ENCODE measurements around the gene AHI1. TPM values are rescaled to one million over a fixed set of nuclear protein-coding genes. Genes with fewer than 3 reads are reported as not detected.
A peak's percentile ranks its signal among the peaks of the same experiment; 100 is the strongest.

The AHI1 gene
- total and polyA plus RNA-seq, 3 donors from 2014 or later = 33.9 to 93.1 (median 56.4) TPM

DNA sequence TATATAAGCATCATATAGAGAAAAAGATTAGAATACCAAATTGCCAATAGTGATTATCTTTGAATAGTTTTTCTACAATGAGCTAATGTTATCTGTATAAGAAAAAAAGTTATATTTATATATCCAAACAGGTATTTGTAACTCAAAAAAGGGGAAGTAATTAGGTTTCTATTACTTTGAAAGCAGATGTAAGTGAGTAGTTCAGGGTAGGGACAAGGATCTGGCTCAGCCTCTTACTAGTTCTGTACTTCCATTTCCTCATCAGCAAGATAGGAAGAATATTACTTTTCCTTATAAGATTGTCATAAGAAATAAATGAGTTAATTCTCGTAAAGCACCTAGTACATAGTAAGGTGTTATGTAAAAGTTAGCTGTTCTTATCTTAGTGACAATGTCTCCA is 32.2 kb downstream of the AHI1 start:
- Histone ChIP-seq H3K4me3 (no peak overlapping the region), H3K27me3 (no peaks in the 10 kb centered on the region), H3K9me3 (no peaks in the 10 kb centered on the region), H3K27ac (no peak overlapping the region), H3K4me1 (no peaks in the 10 kb centered on the region), H3K36me3 (ENCODE audit: low read depth, missing control alignments) (no peaks in the 10 kb centered on the region)
- TF ChIP-seq, protein P1, sequence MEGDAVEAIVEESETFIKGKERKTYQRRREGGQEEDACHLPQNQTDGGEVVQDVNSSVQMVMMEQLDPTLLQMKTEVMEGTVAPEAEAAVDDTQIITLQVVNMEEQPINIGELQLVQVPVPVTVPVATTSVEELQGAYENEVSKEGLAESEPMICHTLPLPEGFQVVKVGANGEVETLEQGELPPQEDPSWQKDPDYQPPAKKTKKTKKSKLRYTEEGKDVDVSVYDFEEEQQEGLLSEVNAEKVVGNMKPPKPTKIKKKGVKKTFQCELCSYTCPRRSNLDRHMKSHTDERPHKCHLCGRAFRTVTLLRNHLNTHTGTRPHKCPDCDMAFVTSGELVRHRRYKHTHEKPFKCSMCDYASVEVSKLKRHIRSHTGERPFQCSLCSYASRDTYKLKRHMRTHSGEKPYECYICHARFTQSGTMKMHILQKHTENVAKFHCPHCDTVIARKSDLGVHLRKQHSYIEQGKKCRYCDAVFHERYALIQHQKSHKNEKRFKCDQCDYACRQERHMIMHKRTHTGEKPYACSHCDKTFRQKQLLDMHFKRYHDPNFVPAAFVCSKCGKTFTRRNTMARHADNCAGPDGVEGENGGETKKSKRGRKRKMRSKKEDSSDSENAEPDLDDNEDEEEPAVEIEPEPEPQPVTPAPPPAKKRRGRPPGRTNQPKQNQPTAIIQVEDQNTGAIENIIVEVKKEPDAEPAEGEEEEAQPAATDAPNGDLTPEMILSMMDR (IDR thresholded peaks at IDR 0.05) = no peak
- TF ChIP-seq POLR2A (IDR thresholded peaks at IDR 0.05) = no peak
- no peak for DNase-seq
- intact Hi-C loops (cut with DNase I; ENCODE audit: low total_unique reads) = no loop called here
- 85 to 86% methylated on average over 1 of the region's 1 CpG for WGBS, 2 donors

DNA sequence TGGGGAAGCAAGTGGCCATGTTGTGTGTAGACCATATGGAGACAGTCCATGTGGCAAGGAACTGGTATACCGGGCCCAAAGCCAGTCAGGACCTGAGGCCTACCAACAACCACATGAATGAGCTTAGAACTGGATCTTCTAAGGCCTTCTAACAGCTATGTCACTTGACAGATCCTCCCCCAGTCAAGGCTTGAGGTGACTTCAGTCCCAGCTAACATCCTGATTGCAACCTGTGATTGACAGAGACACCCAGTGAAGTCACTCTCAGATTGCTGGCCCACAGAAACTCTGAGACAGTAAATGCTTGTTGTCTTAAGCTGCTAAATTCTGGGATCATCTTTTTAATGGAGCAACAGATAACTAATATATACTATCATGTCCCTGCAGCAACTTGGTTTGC is 32.9 kb downstream of the AHI1 start:
- Histone ChIP-seq H3K4me3 (no peak overlapping the region), H3K9me3 (no peaks in the 10 kb centered on the region), H3K27ac (no peak overlapping the region), H3K27me3 (no peaks in the 10 kb centered on the region), H3K36me3 (ENCODE audit: low read depth, missing control alignments) (no peaks in the 10 kb centered on the region), H3K4me1 (no peaks in the 10 kb centered on the region)
- WGBS, 2 donors = 89 to 92% methylated on average over 1 of the region's 1 CpG
- no peak for TF ChIP-seq POLR2A (IDR thresholded peaks at IDR 0.05)
- TF ChIP-seq, protein P1 (IDR thresholded peaks at IDR 0.05) = no peak
- DNase-seq = no peak
- intact Hi-C loops (cut with DNase I; ENCODE audit: low total_unique reads) = no loop called here

DNA sequence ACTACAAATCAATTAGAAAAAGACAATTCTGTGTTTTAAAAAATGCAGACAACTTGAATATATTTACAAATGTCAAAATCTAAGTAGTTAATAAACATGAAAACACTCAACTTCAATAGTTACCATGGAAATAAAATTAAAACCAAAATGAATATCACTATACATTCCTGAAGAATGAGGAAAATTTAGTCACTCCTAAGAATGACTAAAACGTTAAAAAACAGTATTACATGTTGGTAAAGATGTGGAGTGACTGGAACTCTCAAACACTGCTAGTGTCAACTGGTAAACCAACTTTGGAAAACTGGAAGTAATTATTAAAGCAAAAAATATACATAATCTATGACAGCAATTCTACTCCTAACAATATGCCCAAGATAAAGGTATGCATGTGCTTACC is 36.3 kb downstream of the AHI1 start:
- no peak for TF ChIP-seq POLR2A (IDR thresholded peaks at IDR 0.05)
- TF ChIP-seq, protein P1 (IDR thresholded peaks at IDR 0.05) = no peak
- no peak overlapping the region for H3K27ac ChIP-seq
- 72 to 74% methylated on average over 1 of the region's 1 CpG for WGBS, 2 donors
- DNase-seq = no peak
- H3K4me3 ChIP-seq = no peak overlapping the region
- no peaks in the 10 kb centered on the region for H3K4me1 ChIP-seq
- H3K9me3 ChIP-seq = no peaks in the 10 kb centered on the region
- intact Hi-C loops (cut with DNase I; ENCODE audit: low total_unique reads) = no loop called here
- no peaks in the 10 kb centered on the region for H3K36me3 ChIP-seq (ENCODE audit: low read depth, missing control alignments)
- no peaks in the 10 kb centered on the region for H3K27me3 ChIP-seq

DNA sequence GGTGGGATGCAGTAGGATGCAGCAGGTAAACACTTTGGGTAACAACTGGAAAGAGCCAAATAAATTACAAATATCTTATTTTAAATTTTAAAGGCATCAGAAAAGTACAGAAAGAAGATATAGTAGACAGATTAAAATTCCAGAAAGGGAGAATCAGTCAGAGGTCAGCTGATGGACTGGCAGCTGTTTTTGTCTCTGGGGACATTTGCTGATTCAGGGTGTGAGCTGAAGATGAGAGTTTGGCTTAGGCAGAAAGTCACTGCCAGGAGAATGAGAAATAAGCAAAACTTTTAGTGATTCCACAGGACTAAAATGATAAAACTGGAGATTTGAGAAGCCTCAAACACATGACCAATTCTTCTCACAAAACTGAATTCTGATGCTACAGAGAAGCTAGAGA is 39.5 kb downstream of the AHI1 start:
- no peak overlapping the region for H3K4me3 ChIP-seq
- intact Hi-C loops (cut with DNase I; ENCODE audit: low total_unique reads) = no loop called here

DNA sequence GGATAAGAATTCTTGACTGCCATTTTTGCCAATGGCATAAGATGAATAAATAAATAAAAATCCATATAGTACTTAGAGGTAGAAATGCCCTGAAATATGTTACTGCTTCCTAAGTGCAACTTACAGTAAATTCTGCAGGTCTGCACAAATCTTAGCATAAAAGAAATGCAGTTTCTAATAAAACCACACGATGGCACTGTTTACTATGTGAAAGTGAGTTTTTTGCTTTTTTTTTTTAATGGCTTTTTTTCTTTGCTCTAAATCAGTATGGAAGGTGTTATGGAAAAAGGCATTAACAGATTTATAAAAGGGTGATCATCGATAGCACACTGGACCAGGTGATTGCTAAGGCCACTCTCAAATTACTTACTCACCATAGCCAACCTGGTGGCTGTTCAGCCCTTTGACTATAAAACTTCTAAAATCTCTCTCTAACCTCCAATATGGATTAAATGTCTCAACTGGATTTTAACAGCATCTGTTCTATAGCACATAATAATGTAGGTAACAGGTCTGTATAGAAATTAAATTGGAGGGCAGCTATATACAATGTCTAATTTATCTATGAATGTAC is 45.8 kb downstream of the AHI1 start:
- Histone ChIP-seq H3K4me1 (no peaks in the 10 kb centered on the region), H3K27ac (no peak overlapping the region), H3K36me3 (ENCODE audit: low read depth, missing control alignments) (no peaks in the 10 kb centered on the region), H3K27me3 (no peaks in the 10 kb centered on the region), H3K4me3 (no peak overlapping the region), H3K9me3 (no peaks in the 10 kb centered on the region)
- TF ChIP-seq POLR2A (IDR thresholded peaks at IDR 0.05) = no peak
- TF ChIP-seq, protein P1 (IDR thresholded peaks at IDR 0.05) = peak in 2 of 3 experiments; percentile 39 to 77
- 29 to 41% methylated on average over 2 of the region's 2 CpGs for WGBS, 2 donors
- no peak for DNase-seq
- intact Hi-C loops (cut with DNase I; ENCODE audit: low total_unique reads) = no loop called here

More for the DNA sequence above, 39.5 kb downstream of the AHI1 start:
- TF ChIP-seq, protein P1 (IDR thresholded peaks at IDR 0.05) = no peak
- TF ChIP-seq POLR2A (IDR thresholded peaks at IDR 0.05) = no peak
- no peaks in the 10 kb centered on the region for H3K4me1 ChIP-seq
- no peaks in the 10 kb centered on the region for H3K27me3 ChIP-seq
- H3K27ac ChIP-seq = no peak overlapping the region
- H3K9me3 ChIP-seq = no peaks in the 10 kb centered on the region
- H3K36me3 ChIP-seq (ENCODE audit: low read depth, missing control alignments) = no peaks in the 10 kb centered on the region
- DNase-seq = no peak

All from testis (tissue), 3 donors.